ENCODE data around the gene EHBP1.

The EHBP1 gene

DNA sequence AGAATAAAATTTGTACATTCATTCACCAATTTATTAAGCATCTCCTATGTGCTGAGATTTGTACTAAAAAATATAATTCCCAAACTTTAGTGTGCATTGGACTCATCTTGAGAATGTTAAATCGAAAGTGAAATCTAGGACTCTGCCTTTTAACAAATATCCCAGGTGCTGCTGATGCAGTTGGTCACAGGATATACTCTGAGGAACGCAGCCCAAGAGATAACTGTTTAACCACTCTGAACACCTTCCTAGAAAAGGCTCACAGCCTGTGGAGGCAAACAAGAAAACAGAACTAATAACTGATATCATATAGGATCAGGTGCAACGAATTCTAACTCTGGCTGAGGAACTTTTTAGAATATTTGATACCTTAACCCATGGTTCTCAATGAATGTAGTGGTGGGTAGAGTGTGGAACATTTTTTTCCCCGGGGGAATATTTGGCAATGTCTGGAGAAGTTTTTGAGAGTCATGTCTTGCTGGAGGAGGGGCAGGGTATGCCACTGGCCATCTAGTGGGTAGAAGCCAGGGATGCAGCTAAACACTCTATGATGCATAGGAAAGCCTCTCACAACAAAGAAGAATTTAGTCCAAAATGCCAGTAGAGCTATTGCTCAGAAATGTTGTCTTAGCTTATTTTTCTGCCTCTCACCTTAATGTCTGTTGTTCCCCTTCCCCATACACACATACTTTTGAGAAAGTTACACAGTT lies 96.5 kb downstream of the EHBP1 start:
- peak; percentile 40 for DNase-seq (ENCODE audit: low read depth)
- TF ChIP-seq, protein P1, sequence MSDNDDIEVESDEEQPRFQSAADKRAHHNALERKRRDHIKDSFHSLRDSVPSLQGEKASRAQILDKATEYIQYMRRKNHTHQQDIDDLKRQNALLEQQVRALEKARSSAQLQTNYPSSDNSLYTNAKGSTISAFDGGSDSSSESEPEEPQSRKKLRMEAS (IDR thresholded peaks at IDR 0.05; ENCODE audit: low read depth, low read length), result no peak
- TF ChIP-seq, protein P2, sequence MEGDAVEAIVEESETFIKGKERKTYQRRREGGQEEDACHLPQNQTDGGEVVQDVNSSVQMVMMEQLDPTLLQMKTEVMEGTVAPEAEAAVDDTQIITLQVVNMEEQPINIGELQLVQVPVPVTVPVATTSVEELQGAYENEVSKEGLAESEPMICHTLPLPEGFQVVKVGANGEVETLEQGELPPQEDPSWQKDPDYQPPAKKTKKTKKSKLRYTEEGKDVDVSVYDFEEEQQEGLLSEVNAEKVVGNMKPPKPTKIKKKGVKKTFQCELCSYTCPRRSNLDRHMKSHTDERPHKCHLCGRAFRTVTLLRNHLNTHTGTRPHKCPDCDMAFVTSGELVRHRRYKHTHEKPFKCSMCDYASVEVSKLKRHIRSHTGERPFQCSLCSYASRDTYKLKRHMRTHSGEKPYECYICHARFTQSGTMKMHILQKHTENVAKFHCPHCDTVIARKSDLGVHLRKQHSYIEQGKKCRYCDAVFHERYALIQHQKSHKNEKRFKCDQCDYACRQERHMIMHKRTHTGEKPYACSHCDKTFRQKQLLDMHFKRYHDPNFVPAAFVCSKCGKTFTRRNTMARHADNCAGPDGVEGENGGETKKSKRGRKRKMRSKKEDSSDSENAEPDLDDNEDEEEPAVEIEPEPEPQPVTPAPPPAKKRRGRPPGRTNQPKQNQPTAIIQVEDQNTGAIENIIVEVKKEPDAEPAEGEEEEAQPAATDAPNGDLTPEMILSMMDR (IDR thresholded peaks at IDR 0.05; ENCODE audit: low read depth, low read length), result no peak
- TF ChIP-seq MYC (IDR thresholded peaks at IDR 0.05; ENCODE audit: low read depth, low read length) (no peak), POLR2A (IDR thresholded peaks at IDR 0.05; ENCODE audit: extremely low read depth, insufficient read length) (no peak)
- H3K4me3 ChIP-seq (ENCODE audit: low read depth, low read length), result no peak overlapping the region

DNA sequence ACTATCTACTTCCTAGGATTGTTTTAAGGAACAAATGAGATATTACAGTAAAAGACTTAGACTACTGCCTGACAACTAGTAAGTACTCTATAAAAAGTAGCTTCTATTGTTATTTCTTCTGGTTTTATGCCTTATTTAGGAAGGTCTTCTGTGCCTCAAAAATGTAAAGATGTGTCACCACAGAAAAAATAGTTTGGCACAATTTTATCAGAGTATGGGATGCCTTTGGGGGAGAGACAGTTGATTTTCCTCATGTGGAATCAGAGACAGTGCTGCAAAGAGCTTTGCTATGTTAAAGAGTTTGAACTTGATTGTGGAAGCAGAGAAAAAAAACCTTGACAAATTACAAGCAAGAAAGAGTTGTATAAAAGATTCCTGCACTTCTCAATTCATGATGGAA lies 98.4 kb downstream of the EHBP1 start:
- TF ChIP-seq, protein P1 (IDR thresholded peaks at IDR 0.05; ENCODE audit: low read depth, low read length), result no peak
- TF ChIP-seq, protein P2 (IDR thresholded peaks at IDR 0.05; ENCODE audit: low read depth, low read length), result no peak
- TF ChIP-seq MYC (IDR thresholded peaks at IDR 0.05; ENCODE audit: low read depth, low read length), result no peak
- TF ChIP-seq POLR2A (IDR thresholded peaks at IDR 0.05; ENCODE audit: extremely low read depth, insufficient read length), result no peak
- no peak for DNase-seq (ENCODE audit: low read depth)
- H3K4me3 ChIP-seq (ENCODE audit: low read depth, low read length), result no peak overlapping the region

DNA sequence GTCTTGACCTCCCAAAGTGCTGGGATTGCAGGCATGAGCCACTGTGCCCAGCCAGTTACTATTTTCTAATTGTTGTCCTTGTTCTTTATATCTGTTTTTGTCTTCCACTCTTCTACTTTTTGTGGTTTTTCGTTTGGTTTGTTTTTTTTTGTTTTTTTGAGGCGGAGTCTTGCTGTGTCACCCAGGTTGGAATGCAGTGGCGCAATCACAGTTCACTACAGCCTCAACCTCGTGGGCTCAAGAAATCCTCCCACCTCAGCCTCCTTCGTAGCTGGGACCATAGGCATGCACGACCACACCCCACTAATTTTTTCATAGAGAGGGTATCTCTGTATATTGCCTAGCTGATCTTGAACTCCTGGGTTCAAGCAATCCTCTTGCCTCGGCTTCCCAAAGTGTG lies 100.7 kb downstream of the EHBP1 start:
- H3K4me3 ChIP-seq (ENCODE audit: low read depth, low read length), result no peak overlapping the region
- TF ChIP-seq MYC (IDR thresholded peaks at IDR 0.05; ENCODE audit: low read depth, low read length) (no peak), POLR2A (IDR thresholded peaks at IDR 0.05; ENCODE audit: extremely low read depth, insufficient read length) (no peak)
- TF ChIP-seq, protein P2 (IDR thresholded peaks at IDR 0.05; ENCODE audit: low read depth, low read length), result no peak
- TF ChIP-seq, protein P1 (IDR thresholded peaks at IDR 0.05; ENCODE audit: low read depth, low read length), result no peak
- peak; percentile 10 for DNase-seq (ENCODE audit: low read depth)

DNA sequence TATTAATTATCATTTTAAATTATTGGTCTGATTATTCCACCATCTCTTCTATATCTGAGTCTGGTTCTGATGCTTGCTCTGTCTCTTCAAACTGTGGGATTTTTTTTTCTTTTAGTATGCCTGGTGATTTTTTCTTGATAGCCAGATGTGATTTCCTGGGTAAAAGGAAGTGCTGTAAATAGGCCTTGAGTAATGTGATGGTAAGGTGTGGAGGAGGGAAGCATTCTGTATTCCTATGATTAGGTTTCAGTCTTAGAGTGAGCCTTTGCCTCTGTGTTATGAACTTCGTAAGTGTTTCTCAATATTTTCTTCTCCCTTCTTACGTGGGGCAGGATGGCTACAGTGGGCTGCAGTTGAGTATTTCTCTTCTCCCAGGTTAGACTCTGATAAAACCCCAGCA lies 103.0 kb downstream of the EHBP1 start:
- DNase-seq (ENCODE audit: low read depth), result peak; percentile 12
- TF ChIP-seq, protein P1 (IDR thresholded peaks at IDR 0.05; ENCODE audit: low read depth, low read length), result no peak
- no peak for TF ChIP-seq MYC (IDR thresholded peaks at IDR 0.05; ENCODE audit: low read depth, low read length)
- TF ChIP-seq POLR2A (IDR thresholded peaks at IDR 0.05; ENCODE audit: extremely low read depth, insufficient read length), result no peak
- TF ChIP-seq, protein P2 (IDR thresholded peaks at IDR 0.05; ENCODE audit: low read depth, low read length), result no peak
- no peak overlapping the region for H3K4me3 ChIP-seq (ENCODE audit: low read depth, low read length)

DNA sequence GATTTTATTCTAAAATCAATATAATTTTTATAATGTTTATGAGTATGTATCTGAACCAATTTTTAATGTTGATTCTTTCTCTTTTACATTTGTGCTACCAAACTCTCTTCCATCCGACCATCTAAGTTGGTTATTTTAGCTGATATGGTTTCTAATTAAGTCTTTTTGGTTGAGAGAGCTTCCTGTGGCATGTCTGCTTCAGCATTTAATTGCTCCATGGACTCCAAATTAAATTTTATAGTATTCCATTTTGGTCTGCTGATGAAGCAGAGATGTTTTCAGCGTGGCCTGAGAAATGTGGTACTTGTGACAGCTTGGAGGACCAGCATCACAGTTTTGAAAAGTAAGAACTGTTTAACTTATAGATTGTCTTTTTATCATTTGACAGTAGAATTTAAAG lies 105.6 kb downstream of the EHBP1 start:
- TF ChIP-seq, protein P1 (IDR thresholded peaks at IDR 0.05; ENCODE audit: low read depth, low read length), result no peak
- no peak for TF ChIP-seq MYC (IDR thresholded peaks at IDR 0.05; ENCODE audit: low read depth, low read length)
- TF ChIP-seq, protein P2 (IDR thresholded peaks at IDR 0.05; ENCODE audit: low read depth, low read length), result no peak
- TF ChIP-seq POLR2A (IDR thresholded peaks at IDR 0.05; ENCODE audit: extremely low read depth, insufficient read length), result no peak
- H3K4me3 ChIP-seq (ENCODE audit: low read depth, low read length), result no peak overlapping the region
- no peak for DNase-seq (ENCODE audit: low read depth)
